Stimulated activated CD8-positive, alpha-beta memory T cell treated with anti-CD3 and anti-CD28 coated beads, Interleukin-12 subunit alpha, Interleukin-12 subunit beta, amount 100 ng/mL, for 4 hours (primary cell): Measurements from ENCODE around the gene CACNA1C.

Source experiments
- DNase-seq: peaks from one replicate; pipeline ENCODE4 v3.0.0-alpha.2; 2020; ENCODE audit warnings: low read depth

CACNA1C gene

DNA sequence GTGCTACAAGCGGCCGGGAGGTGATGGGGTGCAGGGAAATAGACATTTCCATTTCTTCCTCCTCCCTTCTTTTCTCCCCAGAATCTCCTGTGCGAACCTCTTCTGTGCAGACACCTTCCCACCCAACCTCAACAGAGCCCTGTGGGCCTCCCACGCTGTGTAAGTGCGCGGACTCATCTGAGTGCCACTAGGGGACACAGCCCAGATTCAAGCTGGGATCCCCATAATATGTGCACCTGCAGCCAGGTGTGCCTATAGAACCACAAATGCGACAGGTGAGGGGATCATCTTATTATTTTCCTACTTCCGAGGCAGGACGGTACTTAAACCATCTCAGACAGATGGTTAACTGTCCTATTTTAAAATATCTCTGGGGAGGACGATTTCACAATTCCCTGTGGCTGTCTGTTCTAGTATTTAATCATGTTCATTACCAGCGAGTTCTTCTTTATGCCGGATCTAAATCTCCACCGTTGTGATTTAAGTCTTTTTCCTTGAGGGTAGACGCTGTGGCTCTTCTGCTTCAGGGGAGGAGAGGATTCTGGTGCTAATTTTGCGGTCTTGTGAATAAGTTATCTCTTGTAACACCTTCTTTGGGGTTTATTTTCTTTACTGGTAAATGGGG is 17.2 kb upstream of the CACNA1C start:
- DNase-seq, result no peak

DNA sequence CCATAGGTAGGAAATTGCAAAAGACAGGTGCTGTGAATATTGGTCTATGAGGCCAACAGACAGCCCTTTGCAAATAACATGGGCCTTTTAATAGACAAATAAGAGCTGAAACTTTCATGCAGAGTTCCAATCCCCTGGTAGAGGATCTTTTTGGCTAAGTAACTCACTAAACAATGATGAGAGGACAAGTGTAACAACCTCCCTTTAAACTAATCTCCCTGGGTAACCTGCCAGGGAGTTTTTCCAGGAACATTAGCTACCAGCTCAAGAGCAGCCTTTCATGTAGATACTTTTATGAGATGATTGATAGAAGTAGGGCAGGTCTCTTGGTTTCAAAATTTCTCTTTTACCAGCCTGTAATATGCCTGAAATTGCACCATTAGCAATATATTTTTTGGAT is 13.8 kb upstream of the CACNA1C start:
- DNase-seq, result no peak

DNA sequence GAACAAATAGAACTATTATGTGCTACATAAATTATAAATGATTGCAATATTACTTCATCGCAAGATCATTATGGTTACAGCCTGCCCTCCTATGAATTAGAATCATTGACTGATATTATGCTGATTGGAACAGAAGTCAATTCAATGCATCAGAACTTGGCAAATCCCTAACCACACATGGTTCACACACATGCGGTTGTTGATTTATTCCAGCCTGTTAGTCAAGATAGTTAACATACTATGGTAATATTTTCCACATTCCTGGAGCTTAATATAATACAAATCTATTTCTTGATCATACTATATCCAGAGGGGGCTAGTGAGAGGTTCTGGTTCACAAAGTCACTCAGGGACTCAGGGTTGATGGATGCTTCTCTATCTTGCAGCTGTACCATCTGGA is 9.7 kb upstream of the CACNA1C start:
- no peak for DNase-seq

DNA sequence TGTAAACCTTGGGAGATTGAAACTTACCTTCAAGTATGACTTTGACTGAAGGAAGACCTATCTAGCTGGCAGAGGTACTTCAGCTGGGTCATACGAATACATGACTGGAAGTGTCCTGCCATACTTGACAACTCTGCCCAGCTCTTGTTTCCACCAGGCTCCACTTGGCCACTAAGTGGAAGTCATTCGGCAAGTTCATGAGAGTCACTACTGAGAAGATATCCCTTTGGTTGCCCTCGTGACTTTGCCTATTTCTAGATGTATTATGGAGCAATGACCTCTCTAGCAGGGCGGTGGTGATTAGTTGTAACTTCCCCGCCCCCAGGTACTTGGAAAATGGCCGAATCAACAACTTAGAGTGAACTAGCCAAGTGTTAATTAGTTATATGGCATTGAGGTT is 8.6 kb upstream of the CACNA1C start:
- no peak for DNase-seq

DNA sequence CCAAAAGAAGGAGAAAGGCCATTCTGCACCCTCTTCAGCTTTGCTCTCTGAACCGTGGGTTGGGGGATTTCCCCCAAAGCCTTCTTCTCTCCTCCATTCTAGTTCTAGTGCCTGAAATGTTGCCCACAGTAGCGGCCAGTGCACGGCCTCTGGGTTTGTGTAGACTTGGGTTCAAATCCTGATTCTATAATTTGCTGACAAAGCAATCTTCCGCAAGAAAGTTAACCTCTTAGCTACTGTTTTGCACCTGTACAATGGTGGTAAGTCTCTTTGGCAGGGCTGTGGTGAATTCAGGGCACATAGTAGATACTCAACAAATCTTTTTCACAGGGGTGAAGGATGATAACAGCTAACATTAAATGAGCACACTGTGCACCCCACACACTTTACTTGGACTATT is 5.8 kb upstream of the CACNA1C start:
- no peak for DNase-seq

DNA sequence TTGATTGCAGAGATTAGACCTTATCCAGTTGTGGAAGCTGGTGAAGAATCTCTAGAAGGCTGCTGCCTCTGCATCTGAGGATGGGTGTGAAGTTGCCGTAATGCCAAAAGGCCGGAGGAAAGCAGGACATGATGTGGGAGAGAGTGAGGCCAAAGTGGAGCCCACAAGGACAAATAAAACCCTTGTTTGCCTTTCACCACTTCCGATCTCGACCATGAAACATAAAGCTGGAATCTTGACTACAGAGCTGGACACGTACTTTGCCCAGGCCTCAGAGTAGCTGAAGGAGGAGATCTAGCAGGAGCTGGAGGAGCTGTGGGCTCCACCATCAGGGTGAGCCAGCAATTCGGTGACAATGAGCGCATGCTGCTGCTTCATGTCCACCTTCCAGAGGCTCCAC is 5.0 kb upstream of the CACNA1C start:
- no peak for DNase-seq

DNA sequence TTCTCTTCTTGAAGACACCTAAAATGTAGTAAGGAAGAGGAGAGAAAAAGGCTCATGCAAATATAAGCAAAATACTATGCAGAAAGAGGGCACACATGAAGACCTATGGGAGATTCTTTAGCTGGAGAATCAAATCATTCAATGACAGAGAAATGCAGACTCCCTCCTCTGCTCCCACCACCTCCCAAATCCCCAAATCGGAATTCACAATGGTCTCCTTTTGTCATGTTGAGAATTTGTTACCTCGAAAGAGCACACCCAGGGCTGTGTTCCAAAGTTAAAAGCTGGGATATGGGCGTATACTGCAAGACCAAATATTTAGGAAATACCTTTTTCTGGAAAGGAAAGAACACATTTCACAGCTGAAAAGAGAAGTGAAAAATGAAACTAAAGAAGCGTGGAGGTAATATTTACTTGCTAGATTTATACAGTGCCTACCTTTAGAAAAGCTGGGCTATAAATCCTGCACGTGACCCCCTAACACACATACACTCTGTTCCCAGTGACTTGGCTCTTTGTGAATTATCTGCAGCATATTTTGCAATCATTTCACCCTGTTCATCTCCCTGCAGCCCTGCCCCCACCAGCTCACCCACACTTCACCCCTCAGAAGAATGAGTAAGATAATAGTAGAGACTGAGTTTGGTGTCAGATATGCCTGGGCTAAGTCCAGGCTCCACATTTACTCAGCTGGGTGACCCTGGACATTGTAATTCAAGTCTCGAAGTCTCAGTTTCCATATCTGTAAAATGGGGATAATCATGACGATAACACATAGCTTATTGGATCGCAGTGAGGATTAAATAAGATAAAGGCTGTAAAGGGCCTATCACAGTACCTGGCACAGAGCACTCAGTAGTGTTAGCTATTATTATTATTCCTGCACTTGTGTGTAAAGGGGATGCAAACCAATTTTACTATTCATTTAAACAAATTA is 2.9 kb upstream of the CACNA1C start:
- no peak for DNase-seq

DNA sequence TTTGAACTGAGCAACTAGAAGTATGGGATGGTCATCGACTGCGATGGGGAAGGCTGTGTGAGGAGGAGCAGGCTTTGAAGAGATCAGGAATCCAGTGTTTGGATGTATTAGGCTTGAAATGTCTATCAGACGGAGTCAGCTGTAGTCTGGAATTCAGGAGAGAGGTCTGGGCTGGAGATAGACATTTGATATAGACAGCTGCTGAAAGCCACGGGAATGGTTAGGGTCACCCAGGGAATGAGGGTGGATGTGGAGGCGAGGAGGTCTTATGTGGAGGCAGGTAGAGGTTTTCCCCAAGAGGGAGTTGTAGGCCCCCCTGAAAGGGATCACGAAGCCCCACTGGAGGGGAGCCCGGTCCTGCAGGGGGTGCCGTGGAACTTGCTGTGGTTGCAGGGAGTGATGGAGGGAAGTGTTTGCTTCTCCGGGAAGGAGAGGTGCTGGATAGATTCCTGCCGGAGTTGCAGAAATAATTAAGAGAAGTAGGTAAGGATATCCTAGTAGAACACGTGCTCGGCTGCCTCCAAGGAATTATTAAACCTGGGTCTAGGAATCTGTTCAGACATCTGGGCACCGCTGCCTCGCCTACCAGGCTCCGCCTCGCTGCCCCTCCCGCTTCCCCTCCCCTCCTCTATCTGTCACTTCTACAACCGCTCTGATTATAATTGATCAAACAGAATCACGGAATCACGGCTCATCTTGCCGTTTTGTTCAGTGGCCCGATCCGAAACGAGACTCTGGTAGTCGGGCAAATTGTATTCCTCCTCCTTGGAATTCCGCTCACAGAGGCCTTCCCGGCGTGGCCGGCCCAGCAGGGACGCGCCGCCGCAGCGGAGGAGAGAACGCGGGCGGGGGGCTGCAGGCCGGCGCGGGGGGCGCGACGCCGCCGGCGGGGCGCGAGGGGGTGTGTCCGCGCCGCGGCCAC is 826 bp upstream of the CACNA1C start:
- no peak for DNase-seq

DNA sequence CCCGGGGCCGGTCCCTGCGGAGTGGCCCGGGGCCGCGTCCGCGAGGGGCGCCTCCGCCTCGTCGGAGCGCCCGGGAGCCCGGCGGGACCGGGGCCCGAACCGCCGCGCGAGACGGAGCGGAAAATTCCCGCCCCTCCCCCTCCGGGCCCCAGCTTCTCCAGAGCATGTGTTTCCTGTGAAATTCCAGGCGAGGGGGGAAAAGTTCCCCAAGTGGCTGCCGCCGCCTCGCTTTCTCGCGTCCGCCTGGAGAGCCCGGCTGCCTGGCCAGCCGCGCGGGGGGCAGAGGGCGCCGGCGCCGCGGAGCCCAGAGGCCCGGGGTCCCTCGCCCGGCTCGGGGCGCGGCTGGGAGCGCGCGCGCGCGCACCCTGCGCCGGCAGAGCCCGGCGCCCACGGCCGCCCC is 904 bp downstream of the CACNA1C start:
- no peak for DNase-seq

DNA sequence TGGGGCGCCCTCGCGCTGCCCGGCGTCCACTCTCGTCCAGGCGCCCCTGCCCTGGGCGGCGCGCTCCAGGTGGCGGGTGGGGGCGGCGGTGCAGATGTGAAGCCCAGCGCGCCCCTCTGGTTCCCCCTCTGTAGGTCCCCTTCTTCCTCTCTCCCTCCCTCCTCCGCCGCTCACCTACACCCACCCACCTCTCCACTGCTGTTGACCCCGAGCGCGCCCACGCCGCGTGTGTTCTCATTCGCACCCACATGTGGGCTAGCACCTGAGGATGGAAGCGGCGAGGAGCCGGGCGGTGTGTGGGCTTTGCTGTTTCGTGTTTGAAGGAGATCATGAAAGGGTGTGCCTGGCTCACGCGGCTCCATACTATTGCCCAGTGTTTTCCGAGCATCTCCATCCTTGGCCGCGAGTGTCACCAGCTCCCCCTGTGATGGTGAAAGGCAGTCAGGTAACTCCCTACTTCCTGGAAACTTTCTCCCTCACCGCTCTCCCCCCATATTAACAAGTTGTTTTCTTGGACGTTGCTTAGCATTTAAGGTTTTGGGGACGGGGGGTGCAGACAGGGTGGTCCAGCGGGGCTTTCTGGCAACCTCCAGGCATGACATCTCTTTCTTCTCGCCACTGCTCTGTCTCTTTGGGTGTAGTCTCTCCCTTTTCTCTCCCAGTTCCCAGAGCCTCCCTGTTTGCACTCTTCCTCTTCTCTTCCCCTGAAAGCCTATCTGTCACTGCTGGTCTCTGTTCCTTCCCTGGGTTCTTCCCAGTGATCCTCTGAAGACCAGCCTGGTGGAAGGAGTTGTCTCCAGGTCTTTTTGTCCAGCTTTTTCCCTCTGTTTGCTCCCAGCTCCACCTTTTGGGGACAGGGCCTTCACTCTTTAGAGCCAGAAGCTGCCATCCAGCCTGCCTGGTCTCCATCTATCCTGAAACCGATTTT is 1.6 kb downstream of the CACNA1C start:
- DNase-seq, result no peak

DNA sequence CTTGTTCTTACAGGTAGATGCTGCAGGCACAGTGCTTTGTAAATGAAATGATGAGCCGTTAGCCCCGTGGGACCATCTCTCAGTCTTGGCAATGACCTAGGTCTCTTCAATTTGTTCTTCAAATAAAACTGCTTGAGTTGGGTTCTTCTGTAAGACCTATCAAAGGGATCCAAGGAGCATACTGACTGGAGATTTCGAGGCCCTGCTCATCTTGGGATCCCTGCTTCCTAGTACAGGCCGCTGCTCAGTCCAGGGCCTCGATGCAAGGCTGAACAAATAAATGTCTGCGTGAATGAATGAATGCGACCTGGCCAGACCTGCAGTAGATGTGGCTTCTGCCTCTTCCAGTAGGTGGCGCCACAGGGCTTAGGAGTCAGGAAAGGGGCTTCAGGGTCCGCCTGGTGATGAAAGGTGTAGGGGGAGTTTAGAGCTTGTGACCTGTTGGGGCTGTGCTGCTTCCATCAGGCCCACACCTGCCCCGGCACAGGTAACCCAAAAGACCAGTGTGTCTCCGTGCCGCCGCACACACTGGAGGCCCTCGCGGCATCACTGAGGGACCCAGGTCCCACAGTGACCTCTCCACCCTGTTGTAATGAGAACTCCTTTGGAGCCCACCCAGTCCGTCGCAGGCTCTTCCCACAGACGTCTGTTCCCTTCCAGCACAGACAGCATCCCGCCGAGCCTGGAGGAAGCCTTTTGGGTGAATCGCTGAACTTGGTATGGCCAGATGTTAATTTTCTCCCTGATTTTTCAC is 4.4 kb downstream of the CACNA1C start:
- no peak for DNase-seq

DNA sequence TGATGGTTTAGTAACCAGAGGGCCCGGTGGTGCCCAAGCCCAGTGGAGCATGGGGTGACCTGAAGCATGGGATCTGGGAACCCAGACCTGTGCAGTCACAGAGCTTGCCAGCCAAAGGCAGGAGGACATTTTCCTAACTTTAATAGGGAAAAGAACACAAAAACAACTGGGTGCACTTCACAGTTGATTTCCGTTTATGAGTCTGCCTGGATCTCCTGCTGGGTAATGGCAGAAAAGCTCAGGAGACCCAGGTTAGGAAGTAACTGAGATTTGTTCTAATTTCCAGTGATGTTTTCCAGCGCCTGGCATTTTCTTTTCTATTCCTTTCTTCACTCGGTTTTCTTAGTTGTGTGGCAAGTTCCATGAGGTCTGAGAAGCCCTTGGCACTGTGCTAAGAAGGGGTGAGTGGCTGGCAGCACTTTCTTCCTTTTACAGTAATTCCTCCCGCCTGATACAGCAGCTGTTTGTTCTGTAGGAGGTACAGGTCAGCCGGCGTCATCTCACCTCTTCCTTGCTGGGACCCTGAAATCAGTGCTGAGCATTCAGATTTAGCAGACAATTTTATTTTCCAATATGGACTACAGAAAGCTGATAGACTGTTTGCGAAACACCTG is 5.1 kb downstream of the CACNA1C start:
- no peak for DNase-seq

DNA sequence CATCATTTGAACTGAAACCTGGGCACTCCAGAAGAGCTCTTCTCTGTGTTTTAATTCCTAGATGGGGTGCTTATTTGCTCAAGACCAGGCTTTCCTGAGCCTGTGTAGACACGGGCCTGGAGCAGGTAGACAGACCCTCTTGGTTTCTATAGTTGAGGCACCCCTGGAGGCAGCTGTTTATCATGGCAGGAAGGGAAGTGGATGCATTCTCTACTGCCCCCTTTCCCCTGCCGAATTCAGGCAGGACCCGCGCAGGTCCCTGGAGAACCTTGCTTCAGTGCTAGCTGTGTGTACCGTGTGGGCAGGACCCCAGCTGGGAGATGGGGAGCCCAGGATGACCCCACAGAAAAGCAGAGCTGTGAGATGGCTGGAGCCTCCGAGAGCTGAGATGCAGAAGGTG is 6.0 kb downstream of the CACNA1C start:
- DNase-seq, result no peak

DNA sequence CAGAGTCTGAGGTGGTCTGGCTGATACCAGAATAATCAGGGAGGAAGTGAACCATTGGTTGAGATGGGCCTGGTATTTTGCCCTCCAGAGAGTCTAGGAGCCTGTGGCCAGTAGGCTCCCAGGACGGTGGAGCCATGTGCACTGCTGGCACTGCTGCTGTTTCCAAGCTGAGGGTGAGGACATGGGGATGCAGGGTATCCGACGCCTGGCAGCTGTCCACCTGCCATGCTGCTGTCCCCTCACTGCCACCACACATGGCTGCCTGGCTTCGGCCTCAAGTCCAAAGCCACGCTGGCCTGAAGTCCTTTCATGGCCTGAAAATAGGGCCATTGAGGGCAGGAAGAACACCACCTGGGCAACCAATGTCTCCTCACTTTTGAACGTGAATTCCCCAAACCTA is 8.6 kb downstream of the CACNA1C start:
- DNase-seq, result no peak

DNA sequence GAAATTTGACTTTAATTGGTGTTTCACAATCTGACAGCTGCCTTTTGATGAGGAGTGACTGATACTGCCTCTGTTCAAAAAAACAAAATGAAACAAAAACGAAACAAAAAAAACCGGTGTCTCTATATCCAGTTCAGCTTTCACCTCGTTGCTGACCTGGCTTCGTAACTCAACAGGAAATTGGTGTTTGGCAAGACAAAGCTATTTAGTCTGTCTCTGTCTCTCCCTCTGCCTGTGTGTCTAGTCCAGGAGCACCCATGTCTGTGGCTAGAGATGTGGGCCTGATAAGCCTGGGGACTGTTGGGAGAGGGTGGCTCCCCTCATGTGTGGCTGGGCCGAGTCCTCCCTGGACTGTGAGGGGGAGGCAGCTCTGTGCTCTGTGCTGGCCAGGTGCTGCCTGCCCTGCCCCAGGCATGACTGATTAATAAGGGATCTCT is 11.3 kb downstream of the CACNA1C start:
- no peak for DNase-seq

DNA sequence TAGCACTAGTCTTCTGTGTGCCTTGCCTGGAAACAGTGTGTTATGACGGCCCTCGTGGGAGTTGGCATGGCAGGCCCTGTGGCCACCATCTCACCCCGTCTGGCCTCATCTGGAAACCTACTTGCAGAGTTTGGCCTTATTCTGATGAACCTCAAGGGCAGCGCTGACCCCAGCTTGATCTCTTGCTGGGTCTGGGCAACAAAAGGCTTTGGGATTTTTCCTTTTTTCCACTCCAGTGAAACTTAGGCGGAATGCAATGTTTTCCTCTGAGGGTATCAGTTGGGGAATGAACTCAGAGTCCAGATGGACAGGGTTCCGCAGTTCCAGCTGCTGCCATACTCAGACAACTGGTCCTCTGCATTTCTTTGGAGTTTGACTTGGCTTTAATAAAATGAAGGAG is 15.9 kb downstream of the CACNA1C start:
- DNase-seq, result no peak

DNA sequence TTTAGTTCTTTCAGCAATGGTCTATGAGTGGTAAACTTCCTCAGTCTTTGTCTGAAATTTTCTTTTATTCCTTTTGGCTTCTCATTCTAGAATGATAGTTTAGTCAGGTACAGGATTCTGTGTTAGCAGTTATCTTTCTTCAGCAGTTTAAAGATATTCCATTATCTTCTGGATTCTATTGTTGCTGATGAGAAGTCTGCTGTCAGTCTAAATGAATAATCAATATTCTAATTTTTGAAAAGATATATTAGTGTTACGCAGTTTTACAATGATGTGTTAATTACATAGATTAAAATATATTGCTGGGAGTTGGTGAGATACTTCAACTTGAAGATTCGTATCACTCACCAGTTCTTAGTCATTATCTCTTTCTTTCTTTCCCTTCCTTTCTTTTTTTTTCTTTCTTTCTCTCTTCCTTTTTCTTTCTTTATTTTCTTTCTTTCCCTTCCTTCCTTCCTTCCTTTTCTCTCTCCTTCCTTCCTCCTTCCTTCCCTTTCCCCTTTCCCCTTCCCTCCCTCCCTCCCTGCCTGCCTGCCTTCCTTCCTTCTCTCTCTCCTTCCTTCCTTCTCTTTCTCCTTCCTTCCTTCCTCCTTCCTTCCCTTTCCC is 17.8 kb downstream of the CACNA1C start:
- no peak for DNase-seq

DNA sequence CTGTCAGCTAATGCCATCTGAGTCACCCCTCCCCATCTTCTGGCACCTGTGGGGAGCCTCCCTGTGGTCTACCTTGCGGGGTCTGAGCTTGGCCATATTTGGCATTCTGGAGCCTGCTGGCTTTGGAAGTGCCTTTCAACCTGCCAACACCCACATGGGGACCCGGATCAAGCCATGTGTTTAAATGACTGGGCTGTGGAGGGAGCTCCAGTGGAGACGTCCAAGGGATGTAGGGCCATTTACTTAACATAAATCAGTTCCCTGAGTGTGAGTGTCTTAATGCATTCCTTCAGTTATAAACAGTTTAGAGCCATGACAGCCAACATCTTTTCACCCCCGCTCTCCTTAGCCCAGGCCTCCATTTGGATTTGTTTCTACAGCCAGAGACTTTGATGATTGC is 22.0 kb downstream of the CACNA1C start:
- no peak for DNase-seq

DNA sequence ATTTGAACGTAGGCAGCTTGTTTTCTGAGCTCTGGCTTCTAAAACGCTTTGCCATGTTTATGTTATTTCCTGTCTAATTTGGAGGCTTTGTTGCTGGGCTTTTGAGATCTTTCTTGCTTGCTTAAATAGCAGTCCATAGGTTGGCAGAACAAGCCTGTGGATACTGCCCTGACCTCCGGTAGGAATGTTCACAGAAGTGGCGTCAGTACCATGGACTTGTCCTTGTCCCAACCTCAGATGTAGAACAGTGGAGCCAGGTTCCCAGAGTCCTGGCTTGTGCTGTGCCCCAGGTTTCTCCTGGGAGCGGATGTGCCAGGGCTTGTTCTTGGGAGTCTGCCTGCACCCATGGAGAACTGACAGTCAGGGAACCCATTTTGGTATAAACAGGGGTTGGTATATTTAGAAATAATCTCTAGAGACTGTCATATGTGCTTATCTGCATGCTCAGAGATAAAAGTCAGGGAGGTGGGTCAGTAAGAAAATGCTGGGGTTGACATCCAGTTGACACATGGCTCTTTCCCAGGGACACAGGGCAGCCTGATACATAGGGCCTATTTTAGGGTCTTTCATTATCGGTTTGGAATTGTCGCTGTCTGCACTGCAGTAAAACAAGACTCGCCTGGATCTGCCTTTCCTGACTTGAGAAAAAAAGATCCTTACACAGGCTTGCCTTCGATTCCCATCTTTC is 22.9 kb downstream of the CACNA1C start:
- no peak for DNase-seq
